ENCODE data around the gene ANKH.
A peak's percentile ranks its signal among the peaks of the same experiment; 100 is the strongest.

ANKH gene

GRCh38 chr5:14665101-14665822 is 206.3 kb downstream of the ANKH start:
- peak overlapping the region; percentile 70 to 79 for H3K4me3 ChIP-seq (replicated peaks in 1 of 2; ENCODE audit: low read depth in 2 of 2, low read length in 2 of 2)
- TF ChIP-seq, protein P1, sequence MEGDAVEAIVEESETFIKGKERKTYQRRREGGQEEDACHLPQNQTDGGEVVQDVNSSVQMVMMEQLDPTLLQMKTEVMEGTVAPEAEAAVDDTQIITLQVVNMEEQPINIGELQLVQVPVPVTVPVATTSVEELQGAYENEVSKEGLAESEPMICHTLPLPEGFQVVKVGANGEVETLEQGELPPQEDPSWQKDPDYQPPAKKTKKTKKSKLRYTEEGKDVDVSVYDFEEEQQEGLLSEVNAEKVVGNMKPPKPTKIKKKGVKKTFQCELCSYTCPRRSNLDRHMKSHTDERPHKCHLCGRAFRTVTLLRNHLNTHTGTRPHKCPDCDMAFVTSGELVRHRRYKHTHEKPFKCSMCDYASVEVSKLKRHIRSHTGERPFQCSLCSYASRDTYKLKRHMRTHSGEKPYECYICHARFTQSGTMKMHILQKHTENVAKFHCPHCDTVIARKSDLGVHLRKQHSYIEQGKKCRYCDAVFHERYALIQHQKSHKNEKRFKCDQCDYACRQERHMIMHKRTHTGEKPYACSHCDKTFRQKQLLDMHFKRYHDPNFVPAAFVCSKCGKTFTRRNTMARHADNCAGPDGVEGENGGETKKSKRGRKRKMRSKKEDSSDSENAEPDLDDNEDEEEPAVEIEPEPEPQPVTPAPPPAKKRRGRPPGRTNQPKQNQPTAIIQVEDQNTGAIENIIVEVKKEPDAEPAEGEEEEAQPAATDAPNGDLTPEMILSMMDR (IDR thresholded peaks at IDR 0.05; ENCODE audit: low read depth, low read length): no peak
- peak in 1 of 2 donors; percentile 17 for DNase-seq (ENCODE audit: low read depth in 2 of 2)

DNA sequence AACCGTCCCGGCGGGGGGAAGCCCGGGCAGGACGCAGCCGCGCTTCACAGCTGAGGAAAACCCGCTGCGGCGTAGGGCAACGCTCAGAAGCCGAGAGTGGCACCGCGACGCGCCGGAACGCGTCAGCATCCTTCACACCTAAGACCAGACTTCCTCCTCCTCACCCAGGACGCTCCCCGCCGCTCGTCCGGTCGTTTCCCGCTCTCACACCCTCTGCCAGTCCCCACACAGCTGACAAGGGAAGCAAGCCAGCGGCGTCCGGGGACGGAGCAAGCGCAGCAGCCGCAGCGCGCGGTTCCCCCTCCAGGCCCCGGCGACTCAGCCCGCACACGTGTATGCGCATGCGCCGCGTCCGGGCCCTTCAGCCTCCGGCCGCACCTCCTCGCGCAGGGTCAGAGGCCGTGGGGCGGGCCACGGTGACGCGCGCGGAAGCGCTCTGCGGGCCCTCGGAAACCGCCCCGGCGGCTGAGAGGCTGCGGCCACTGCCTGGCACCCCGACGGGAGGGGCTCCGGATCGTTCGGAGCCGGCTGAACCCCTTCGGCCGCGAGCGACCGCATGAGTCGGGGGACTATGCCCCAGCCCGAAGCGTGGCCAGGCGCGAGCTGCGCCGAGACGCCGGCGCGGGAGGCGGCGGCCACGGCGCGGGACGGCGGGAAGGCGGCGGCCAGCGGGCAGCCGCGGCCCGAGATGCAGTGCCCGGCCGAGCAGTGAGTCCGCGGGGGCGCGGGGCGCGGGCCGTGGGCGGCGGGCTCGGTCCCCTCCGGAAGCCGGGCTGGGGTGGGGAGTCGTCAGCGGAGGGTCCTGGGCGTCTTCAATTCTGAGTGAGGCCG is 207.1 kb downstream of the ANKH start, which contains the start of gene OTULIN:
Gene OTULIN (plus strand): TSS at position 449 of the 831 bp plus-strand sequence. CDS start 108 bp downstream, at position 557.
- peak within 1 kb of the TSS; percentile 70 to 79 for H3K4me3 ChIP-seq (replicated peaks in 1 of 2; ENCODE audit: low read depth in 2 of 2, low read length in 2 of 2)
- DNase-seq (ENCODE audit: low read depth in 2 of 2): peak; percentile 89 to 95

GRCh38 chr5:14663734-14664269 is 207.8 kb downstream of the ANKH start:
- DNase-seq (ENCODE audit: low read depth in 2 of 2): peak in 1 of 2 donors; percentile 39
- H3K4me3 ChIP-seq (replicated peaks in 1 of 2; ENCODE audit: low read depth in 2 of 2, low read length in 2 of 2): peak overlapping the region; percentile 70 to 79
- TF ChIP-seq, protein P1 (IDR thresholded peaks at IDR 0.05; ENCODE audit: low read depth, low read length): no peak

More for the DNA sequence above, 207.1 kb downstream of the ANKH start, which contains the start of gene OTULIN:
- TF ChIP-seq, protein P1 (IDR thresholded peaks at IDR 0.05; ENCODE audit: low read depth, low read length): no peak

- TF ChIP-seq, protein P1 (IDR thresholded peaks at IDR 0.05; ENCODE audit: low read depth, low read length): no peak
- H3K4me3 ChIP-seq (replicated peaks in 1 of 2; ENCODE audit: low read depth in 2 of 2, low read length in 2 of 2): no peak overlapping the region
- no peak for DNase-seq (ENCODE audit: low read depth in 2 of 2)
Measured at GRCh38 chr5:14662721-14663260, 208.8 kb downstream of the ANKH start.

- TF ChIP-seq, protein P1 (IDR thresholded peaks at IDR 0.05; ENCODE audit: low read depth, low read length): no peak
- peak in 1 of 2 donors; percentile 10 for DNase-seq (ENCODE audit: low read depth in 2 of 2)
- no peak overlapping the region for H3K4me3 ChIP-seq (replicated peaks in 1 of 2; ENCODE audit: low read depth in 2 of 2, low read length in 2 of 2)
Measured at GRCh38 chr5:14660833-14661232, 210.7 kb downstream of the ANKH start.

- DNase-seq (ENCODE audit: low read depth in 2 of 2): peak; percentile 60 to 79
- H3K4me3 ChIP-seq (replicated peaks in 1 of 2; ENCODE audit: low read depth in 2 of 2, low read length in 2 of 2): no peak overlapping the region
- TF ChIP-seq, protein P1 (IDR thresholded peaks at IDR 0.05; ENCODE audit: low read depth, low read length): no peak
Measured at GRCh38 chr5:14659821-14660607, 211.6 kb downstream of the ANKH start.

Measured in cardiac fibroblast (primary cell).